Measurements from ENCODE around the gene OXA1L.
"Not testable (repeated sequence)": the region's sequence is repeated elsewhere in the genome, so short reads cannot be mapped to it uniquely, and the experiment has no call there.

GRCh38 chr14:22805235-22805634 is 38.7 kb downstream of the OXA1L start:
- TF ChIP-seq POLR2AphosphoS5 (IDR thresholded peaks at IDR 0.05; ENCODE audit: borderline replicate concordance, low read depth, low read length); EZH2 (IDR thresholded peaks at IDR 0.05); FOXP2 (optimal IDR thresholded peaks at IDR 0.05; ENCODE audit: control extremely low read depth, extremely low read length, insufficient read depth): not testable (repeated sequence)

All from SK-N-MC (cell line).